B cell (primary cell): ENCODE measurements around the gene ANKRD44.

Source experiments
- EZH2 ChIP-seq: IDR thresholded peaks from 2 replicates; pipeline ENCODE4 v1.6.1; 2012; ENCODE audit warnings: borderline replicate concordance, low read depth, mild to moderate bottlenecking, moderate library complexity, low read length; ENCODE audit not compliant: insufficient read depth, poor library complexity, severe bottlenecking
- TF ChIP-seq, protein P1 (sequence below): fragments of 200-600 bp; IDR thresholded peaks from one replicate; pipeline ENCODE4 v1.8.0; 2022; ENCODE audit warnings: antibody characterized with exemption, mild to moderate bottlenecking

DNA sequence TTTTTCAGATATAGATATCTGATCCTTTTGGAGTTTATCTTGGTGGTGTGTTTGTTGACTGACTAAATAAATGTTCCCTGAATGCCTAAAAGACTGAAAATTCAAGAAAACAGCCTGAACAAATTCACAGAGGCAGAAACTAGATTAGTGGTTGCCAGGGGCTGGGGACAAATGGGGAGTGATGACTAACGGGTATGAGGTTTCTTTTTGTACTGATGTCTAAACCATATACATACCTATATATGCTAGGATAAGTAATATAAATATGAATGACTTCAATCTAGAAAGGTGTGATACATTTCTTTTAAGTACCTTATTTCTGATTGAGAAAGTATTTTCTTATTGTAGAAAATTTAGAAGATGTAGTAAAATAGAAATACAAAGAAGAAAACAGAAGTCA, 207.2 kb downstream of the ANKRD44 start:
- TF ChIP-seq, protein P1, sequence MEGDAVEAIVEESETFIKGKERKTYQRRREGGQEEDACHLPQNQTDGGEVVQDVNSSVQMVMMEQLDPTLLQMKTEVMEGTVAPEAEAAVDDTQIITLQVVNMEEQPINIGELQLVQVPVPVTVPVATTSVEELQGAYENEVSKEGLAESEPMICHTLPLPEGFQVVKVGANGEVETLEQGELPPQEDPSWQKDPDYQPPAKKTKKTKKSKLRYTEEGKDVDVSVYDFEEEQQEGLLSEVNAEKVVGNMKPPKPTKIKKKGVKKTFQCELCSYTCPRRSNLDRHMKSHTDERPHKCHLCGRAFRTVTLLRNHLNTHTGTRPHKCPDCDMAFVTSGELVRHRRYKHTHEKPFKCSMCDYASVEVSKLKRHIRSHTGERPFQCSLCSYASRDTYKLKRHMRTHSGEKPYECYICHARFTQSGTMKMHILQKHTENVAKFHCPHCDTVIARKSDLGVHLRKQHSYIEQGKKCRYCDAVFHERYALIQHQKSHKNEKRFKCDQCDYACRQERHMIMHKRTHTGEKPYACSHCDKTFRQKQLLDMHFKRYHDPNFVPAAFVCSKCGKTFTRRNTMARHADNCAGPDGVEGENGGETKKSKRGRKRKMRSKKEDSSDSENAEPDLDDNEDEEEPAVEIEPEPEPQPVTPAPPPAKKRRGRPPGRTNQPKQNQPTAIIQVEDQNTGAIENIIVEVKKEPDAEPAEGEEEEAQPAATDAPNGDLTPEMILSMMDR = no peak
- TF ChIP-seq EZH2 = no peak
